Nephron progenitor cell (in vitro differentiated cells): ENCODE measurements around the gene AK3.

Experiments
- DNase-seq: peaks from one replicate; pipeline ENCODE4 v3.0.0; 2021
- H3K27ac Mint-ChIP-seq: 2 replicates; pipeline ENCODE4 v1.8.0; 2021; ENCODE audit warnings: mild to moderate bottlenecking, moderate library complexity, mixed read lengths
- H3K27me3 Mint-ChIP-seq: 2 replicates; pipeline ENCODE4 v1.8.0; 2021; ENCODE audit warnings: mild to moderate bottlenecking, low read depth, mixed read lengths; ENCODE audit not compliant: poor library complexity
- H3K36me3 Mint-ChIP-seq: 2 replicates; pipeline ENCODE4 v1.8.0; 2021; ENCODE audit warnings: low read depth, mixed read lengths
- H3K4me1 Mint-ChIP-seq: 2 replicates; pipeline ENCODE4 v1.8.0; 2021; ENCODE audit warnings: mixed read lengths
- H3K4me3 Mint-ChIP-seq: 2 replicates; pipeline ENCODE4 v1.8.0; 2021; ENCODE audit warnings: mild to moderate bottlenecking, moderate library complexity, mixed read lengths
- H3K9me3 Mint-ChIP-seq: 2 replicates; pipeline ENCODE4 v1.8.0; 2021; ENCODE audit warnings: mild to moderate bottlenecking, moderate library complexity, mixed read lengths
- CTCF ChIP-seq: fragments of 200-600 bp; sonication (generic); IDR thresholded peaks from 2 replicates; pipeline ENCODE4 v1.5.0; 2021; ENCODE audit warnings: antibody characterized with exemption

The AK3 gene

GRCh38 chr9:4718911-4719310 is 22.1 kb downstream of the AK3 start:
- no peaks in the 10 kb centered on the region for H3K27me3 Mint-ChIP-seq
- peak overlapping the region; percentile 61 for H3K27ac Mint-ChIP-seq
- no peaks in the 10 kb centered on the region for H3K9me3 Mint-ChIP-seq
- no peak for TF ChIP-seq CTCF
- no peak for DNase-seq
- no peaks in the 10 kb centered on the region for H3K4me1 Mint-ChIP-seq
- no peak overlapping the region for H3K4me3 Mint-ChIP-seq
- H3K36me3 Mint-ChIP-seq, result peaks cover 80% of the 10 kb centered on the region

GRCh38 chr9:4717815-4718214 is 23.2 kb downstream of the AK3 start:
- TF ChIP-seq CTCF, result no peak
- H3K27me3 Mint-ChIP-seq, result no peaks in the 10 kb centered on the region
- no peak overlapping the region for H3K27ac Mint-ChIP-seq
- peaks cover 81% of the 10 kb centered on the region for H3K36me3 Mint-ChIP-seq
- H3K9me3 Mint-ChIP-seq, result no peaks in the 10 kb centered on the region
- no peaks in the 10 kb centered on the region for H3K4me1 Mint-ChIP-seq
- DNase-seq, result no peak
- H3K4me3 Mint-ChIP-seq, result no peak overlapping the region

- TF ChIP-seq CTCF, result no peak
- H3K27ac Mint-ChIP-seq, result no peak overlapping the region
- no peaks in the 10 kb centered on the region for H3K4me1 Mint-ChIP-seq
Observed at GRCh38 chr9:4716163-4716562, 24.8 kb downstream of the AK3 start.

GRCh38 chr9:4714266-4715016 is 26.6 kb downstream of the AK3 start:
- no peak for DNase-seq
- Mint-ChIP-seq H3K4me1 (no peaks in the 10 kb centered on the region), H3K36me3 (peaks cover 71% of the 10 kb centered on the region), H3K27ac (no peak overlapping the region), H3K27me3 (no peaks in the 10 kb centered on the region), H3K9me3 (no peaks in the 10 kb centered on the region), H3K4me3 (no peak overlapping the region)
- TF ChIP-seq CTCF, result no peak

More at GRCh38 chr9:4716163-4716562, 24.8 kb downstream of the AK3 start:
- H3K27me3 Mint-ChIP-seq, result no peaks in the 10 kb centered on the region
- no peak for DNase-seq
- peaks cover 77% of the 10 kb centered on the region for H3K36me3 Mint-ChIP-seq
- H3K9me3 Mint-ChIP-seq, result no peaks in the 10 kb centered on the region
- H3K4me3 Mint-ChIP-seq, result no peak overlapping the region

GRCh38 chr9:4713849-4714248 is 27.2 kb downstream of the AK3 start:
- no peak overlapping the region for H3K4me3 Mint-ChIP-seq
- no peaks in the 10 kb centered on the region for H3K4me1 Mint-ChIP-seq
- H3K27ac Mint-ChIP-seq, result peak overlapping the region; percentile 20
- no peak for DNase-seq
- H3K36me3 Mint-ChIP-seq, result peaks cover 66% of the 10 kb centered on the region
- no peaks in the 10 kb centered on the region for H3K27me3 Mint-ChIP-seq
- TF ChIP-seq CTCF, result no peak
- no peaks in the 10 kb centered on the region for H3K9me3 Mint-ChIP-seq

- no peak for TF ChIP-seq CTCF
- DNase-seq, result no peak
- Mint-ChIP-seq H3K9me3 (no peaks in the 10 kb centered on the region), H3K36me3 (peaks cover 31% of the 10 kb centered on the region), H3K27ac (no peak overlapping the region), H3K4me1 (no peaks in the 10 kb centered on the region), H3K27me3 (no peaks in the 10 kb centered on the region), H3K4me3 (no peak overlapping the region)
Observed at GRCh38 chr9:4709380-4709779, 31.6 kb downstream of the AK3 start.
